WTC11 (cell line): ENCODE results near the gene SLC13A5. TPM values are rescaled to one million over a fixed set of nuclear protein-coding genes. Genes with fewer than 3 reads are reported as not detected.

ENCODE experiments used
- ATAC-seq: fragments of 200-7000 bp; cut with Tn5 transposase; 2 replicates; pipeline ENCODE4 v1.10.0; 2021; ENCODE audit warnings: mild to moderate bottlenecking, moderate library complexity
- CTCF ChIA-PET: fragments of 300-600 bp; sonication (Branson Sonifier 250); formaldehyde crosslinking; loops from one replicate; lab custom pipeline; 2021; ENCODE audit warnings: antibody characterized with exemption; lab: Charles Lee
- POLR2A ChIA-PET: fragments of 350-600 bp; sonication (Branson Sonifier 250); formaldehyde crosslinking; loops from one replicate; lab custom pipeline; 2021; ENCODE audit warnings: antibody characterized with exemption; lab: Charles Lee
- DNase-seq: peaks from one replicate; pipeline ENCODE4 v3.0.0; 2021; ENCODE audit warnings: low spot score
- H3K27ac Mint-ChIP-seq: 2 replicates; pipeline ENCODE4 v1.8.0; 2021; ENCODE audit warnings: mixed read lengths
- H3K27me3 Mint-ChIP-seq: 2 replicates; pipeline ENCODE4 v1.8.0; 2021; ENCODE audit warnings: low read depth, mild to moderate bottlenecking, moderate library complexity, mixed read lengths
- H3K36me3 Mint-ChIP-seq: 2 replicates; pipeline ENCODE4 v1.8.0; 2021; ENCODE audit warnings: mixed read lengths
- H3K4me1 Mint-ChIP-seq: 2 replicates; pipeline ENCODE4 v1.8.0; 2022; ENCODE audit warnings: mixed read lengths
- H3K4me3 Mint-ChIP-seq: 2 replicates; pipeline ENCODE4 v1.8.0; 2021; ENCODE audit warnings: mild to moderate bottlenecking, moderate library complexity, mixed read lengths
- H3K9me3 Mint-ChIP-seq: 2 replicates; pipeline ENCODE4 v1.8.0; 2021; ENCODE audit warnings: mixed read lengths
- ATF1 ChIP-seq: sonication (generic); formaldehyde crosslinking; IDR thresholded peaks from 2 replicates; pipeline ENCODE4 v1.8.1; 2023; ENCODE audit warnings: mild to moderate bottlenecking, moderate library complexity, missing genetic modification reagents
- ETV6 ChIP-seq: sonication (generic); formaldehyde crosslinking; IDR thresholded peaks from 2 replicates; pipeline ENCODE4 v1.8.1; 2022; ENCODE audit warnings: mild to moderate bottlenecking, missing genetic modification reagents
- FOXP1 ChIP-seq: sonication (generic); formaldehyde crosslinking; IDR thresholded peaks from 2 replicates; pipeline ENCODE4 v1.8.0; 2022; ENCODE audit warnings: missing genetic modification reagents, mild to moderate bottlenecking, moderate library complexity, borderline replicate concordance
- HMGA2 ChIP-seq: fragments of 250-450 bp; sonication (Bioruptor Pico); IDR thresholded peaks from 2 replicates; pipeline ENCODE4 v1.4.0; 2021; ENCODE audit warnings: mild to moderate bottlenecking, moderate library complexity
- KAT7 ChIP-seq: sonication (generic); formaldehyde crosslinking; IDR thresholded peaks from 2 replicates; pipeline ENCODE4 v1.8.1; 2023; ENCODE audit warnings: missing genetic modification reagents, mild to moderate bottlenecking, borderline replicate concordance
- MYBL2 ChIP-seq: sonication (generic); formaldehyde crosslinking; IDR thresholded peaks from 2 replicates; pipeline ENCODE4 v1.8.1; 2023; ENCODE audit warnings: mild to moderate bottlenecking, moderate library complexity, missing genetic modification reagents
- NR1H2 ChIP-seq: sonication (generic); formaldehyde crosslinking; IDR thresholded peaks from 2 replicates; pipeline ENCODE4 v1.9.0; 2021; ENCODE audit warnings: mild to moderate bottlenecking, moderate library complexity, missing genetic modification reagents
- NR2C2 ChIP-seq: sonication (generic); formaldehyde crosslinking; IDR thresholded peaks from 2 replicates; pipeline ENCODE4 v1.8.0; 2022; ENCODE audit warnings: mild to moderate bottlenecking, missing genetic modification reagents
- SMAD3 ChIP-seq: sonication (generic); formaldehyde crosslinking; IDR thresholded peaks from 2 replicates; pipeline ENCODE4 v1.8.0; 2022; ENCODE audit warnings: missing genetic modification reagents, mild to moderate bottlenecking, borderline replicate concordance
- TCF7 ChIP-seq: sonication (generic); formaldehyde crosslinking; IDR thresholded peaks from 2 replicates; pipeline ENCODE4 v1.8.0; 2022; ENCODE audit warnings: mild to moderate bottlenecking, low read depth, missing genetic modification reagents, moderate library complexity
- ZNF232 ChIP-seq: sonication (generic); formaldehyde crosslinking; IDR thresholded peaks from 2 replicates; pipeline ENCODE4 v1.8.0; 2022; ENCODE audit warnings: mild to moderate bottlenecking, missing genetic modification reagents
- ZNF671 ChIP-seq: fragments of 250-450 bp; sonication (Bioruptor Pico); IDR thresholded peaks from 2 replicates; pipeline ENCODE4 v1.8.0; 2021; ENCODE audit warnings: mild to moderate bottlenecking
- total RNA-seq: library from RNA; stranded (reverse); gene quantifications from 3 replicates; pipeline ENCODE4 v1.2.3, GENCODE V29; 2021
- TF ChIP-seq, protein P1 (sequence below): sonication (generic); formaldehyde crosslinking; IDR thresholded peaks from 2 replicates; pipeline ENCODE4 v1.8.1; 2022; ENCODE audit warnings: missing genetic modification reagents, borderline replicate concordance
- TF ChIP-seq, protein P2 (sequence below): sonication (generic); formaldehyde crosslinking; IDR thresholded peaks from 2 replicates; pipeline ENCODE4 v1.8.1; 2022; ENCODE audit warnings: low read depth, missing genetic modification reagents, borderline replicate concordance
- TF ChIP-seq, protein P3 (sequence below): sonication (generic); formaldehyde crosslinking; IDR thresholded peaks from 2 replicates; pipeline ENCODE4 v1.8.1; 2023; ENCODE audit warnings: mild to moderate bottlenecking, missing genetic modification reagents
- TF ChIP-seq, protein P4 (sequence below): fragments of 250-450 bp; sonication (Bioruptor Pico); IDR thresholded peaks from 2 replicates; pipeline ENCODE4 v1.9.0; 2021; ENCODE audit warnings: moderate library complexity, mild to moderate bottlenecking, inconsistent platforms, borderline replicate concordance
- TF ChIP-seq, protein P5 (sequence below): sonication (generic); formaldehyde crosslinking; IDR thresholded peaks from 2 replicates; pipeline ENCODE4 v1.8.0; 2022; ENCODE audit warnings: mild to moderate bottlenecking, missing genetic modification reagents
- TF ChIP-seq, protein P6 (sequence below): fragments of 250-450 bp; sonication (Bioruptor Pico); IDR thresholded peaks from 2 replicates; pipeline ENCODE4 v1.9.0; 2021; ENCODE audit warnings: mild to moderate bottlenecking, borderline replicate concordance

Gene SLC13A5
- total RNA-seq, 1 experiment from 2014 or later, result 1.8 TPM

DNA sequence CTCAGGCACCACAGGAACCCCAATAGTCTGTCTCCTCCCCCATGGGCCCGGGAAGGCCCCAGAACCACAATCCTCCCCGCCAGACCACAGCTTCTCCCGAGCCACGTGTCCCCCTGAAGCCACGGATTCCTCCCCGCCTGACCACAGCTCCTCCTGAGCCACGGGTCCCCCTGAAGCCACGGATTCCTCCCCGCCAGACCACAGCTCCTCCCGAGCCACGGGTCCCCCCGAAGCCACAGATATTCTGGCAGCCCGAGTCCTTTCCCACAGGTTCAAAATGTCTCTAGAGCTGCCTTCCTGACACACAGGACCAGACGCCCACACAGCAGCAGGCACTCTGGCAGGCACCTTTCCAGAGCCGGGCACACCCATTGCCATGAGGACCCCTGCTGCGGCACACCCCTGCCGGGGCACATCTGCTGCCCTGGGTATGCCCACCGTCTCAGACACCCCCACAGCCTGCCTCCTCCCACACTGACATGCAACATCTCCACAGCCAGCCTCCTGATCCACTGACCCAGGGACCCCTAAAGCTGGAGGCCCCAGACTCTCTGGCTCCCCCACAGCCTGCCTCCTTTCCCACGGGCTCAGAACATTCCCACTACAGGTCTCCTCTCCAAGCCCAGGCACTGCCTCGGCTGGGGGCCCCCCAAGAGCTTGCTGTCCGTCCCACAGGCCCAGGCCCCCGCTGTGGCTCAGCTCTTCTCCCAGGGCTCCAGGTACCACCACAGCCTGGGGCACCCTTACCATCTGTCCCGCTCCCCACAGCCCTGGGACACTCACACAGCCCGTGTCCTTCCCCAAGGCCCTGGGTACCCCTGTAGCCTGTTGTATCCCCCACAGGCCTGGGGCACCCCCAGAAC, 74.9 kb downstream of the SLC13A5 start:
- Mint-ChIP-seq H3K4me1 (peaks cover 23% of the 10 kb centered on the region), H3K27me3 (no peaks in the 10 kb centered on the region), H3K27ac (no peak overlapping the region; the same call in 1 of the 2 replicates), H3K36me3 (peaks cover 26% of the 10 kb centered on the region), H3K9me3 (no peaks in the 10 kb centered on the region; the same call in 1 of the 2 replicates), H3K4me3 (peak overlapping the region; percentile 37; the same call in 1 of the 2 replicates)
- CTCF ChIA-PET, result interaction anchor here (0.5 to 2.4 kb wide), 3 partner anchors 10 to 1132 kb away, joined by 3 to 5 read pairs (median 4); no protein-coding TSS in a partner anchor
- TF ChIP-seq ATF1 (CRISPR knock-in tag), result no peak
- no peak for TF ChIP-seq HMGA2 (CRISPR knock-in tag)
- POLR2A ChIA-PET, result no interaction called here
- DNase-seq, result no peak
- ATAC-seq, result no peak

DNA sequence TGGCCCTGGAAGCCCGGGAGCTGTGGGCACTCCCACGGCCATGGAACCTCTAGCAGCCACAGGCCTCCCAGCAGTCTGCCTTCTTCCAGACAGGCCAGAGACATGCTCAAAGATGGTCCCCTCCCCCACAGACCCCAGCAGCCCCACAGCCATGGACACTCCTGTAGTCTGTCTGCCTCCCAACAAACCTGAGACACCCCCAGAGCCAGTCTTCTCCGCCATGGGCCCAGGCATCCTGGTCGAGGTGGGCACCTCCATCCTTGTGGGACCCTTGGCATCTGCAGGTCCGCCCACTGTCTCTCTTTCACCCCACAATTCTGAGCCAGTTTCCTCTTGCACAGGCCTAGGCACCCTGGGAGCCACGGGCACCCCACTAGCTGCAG, 75.7 kb downstream of the SLC13A5 start:
- TF ChIP-seq ZNF232 (CRISPR knock-in tag) (no peak), SMAD3 (CRISPR knock-in tag) (no peak), FOXP1 (CRISPR knock-in tag) (no peak), TCF7 (CRISPR knock-in tag) (no peak), KAT7 (CRISPR knock-in tag) (no peak), NR2C2 (CRISPR knock-in tag) (no peak), ETV6 (CRISPR knock-in tag) (no peak), NR1H2 (CRISPR knock-in tag) (no peak)
- TF ChIP-seq, protein P1, sequence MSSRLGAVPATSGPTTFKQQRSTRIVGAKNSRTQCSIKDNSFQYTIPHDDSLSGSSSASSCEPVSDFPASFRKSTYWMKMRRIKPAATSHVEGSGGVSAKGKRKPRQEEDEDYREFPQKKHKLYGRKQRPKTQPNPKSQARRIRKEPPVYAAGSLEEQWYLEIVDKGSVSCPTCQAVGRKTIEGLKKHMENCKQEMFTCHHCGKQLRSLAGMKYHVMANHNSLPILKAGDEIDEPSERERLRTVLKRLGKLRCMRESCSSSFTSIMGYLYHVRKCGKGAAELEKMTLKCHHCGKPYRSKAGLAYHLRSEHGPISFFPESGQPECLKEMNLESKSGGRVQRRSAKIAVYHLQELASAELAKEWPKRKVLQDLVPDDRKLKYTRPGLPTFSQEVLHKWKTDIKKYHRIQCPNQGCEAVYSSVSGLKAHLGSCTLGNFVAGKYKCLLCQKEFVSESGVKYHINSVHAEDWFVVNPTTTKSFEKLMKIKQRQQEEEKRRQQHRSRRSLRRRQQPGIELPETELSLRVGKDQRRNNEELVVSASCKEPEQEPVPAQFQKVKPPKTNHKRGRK, result no peak
- TF ChIP-seq, protein P2, sequence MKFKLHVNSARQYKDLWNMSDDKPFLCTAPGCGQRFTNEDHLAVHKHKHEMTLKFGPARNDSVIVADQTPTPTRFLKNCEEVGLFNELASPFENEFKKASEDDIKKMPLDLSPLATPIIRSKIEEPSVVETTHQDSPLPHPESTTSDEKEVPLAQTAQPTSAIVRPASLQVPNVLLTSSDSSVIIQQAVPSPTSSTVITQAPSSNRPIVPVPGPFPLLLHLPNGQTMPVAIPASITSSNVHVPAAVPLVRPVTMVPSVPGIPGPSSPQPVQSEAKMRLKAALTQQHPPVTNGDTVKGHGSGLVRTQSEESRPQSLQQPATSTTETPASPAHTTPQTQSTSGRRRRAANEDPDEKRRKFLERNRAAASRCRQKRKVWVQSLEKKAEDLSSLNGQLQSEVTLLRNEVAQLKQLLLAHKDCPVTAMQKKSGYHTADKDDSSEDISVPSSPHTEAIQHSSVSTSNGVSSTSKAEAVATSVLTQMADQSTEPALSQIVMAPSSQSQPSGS (CRISPR knock-in tag), result no peak
- TF ChIP-seq, protein P3, sequence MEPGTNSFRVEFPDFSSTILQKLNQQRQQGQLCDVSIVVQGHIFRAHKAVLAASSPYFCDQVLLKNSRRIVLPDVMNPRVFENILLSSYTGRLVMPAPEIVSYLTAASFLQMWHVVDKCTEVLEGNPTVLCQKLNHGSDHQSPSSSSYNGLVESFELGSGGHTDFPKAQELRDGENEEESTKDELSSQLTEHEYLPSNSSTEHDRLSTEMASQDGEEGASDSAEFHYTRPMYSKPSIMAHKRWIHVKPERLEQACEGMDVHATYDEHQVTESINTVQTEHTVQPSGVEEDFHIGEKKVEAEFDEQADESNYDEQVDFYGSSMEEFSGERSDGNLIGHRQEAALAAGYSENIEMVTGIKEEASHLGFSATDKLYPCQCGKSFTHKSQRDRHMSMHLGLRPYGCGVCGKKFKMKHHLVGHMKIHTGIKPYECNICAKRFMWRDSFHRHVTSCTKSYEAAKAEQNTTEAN (CRISPR knock-in tag), result no peak
- TF ChIP-seq, all 79 proteins: peak for 0
- DNase-seq, result no peak
- H3K9me3 Mint-ChIP-seq, result no peaks in the 10 kb centered on the region; the same call in 1 of the 2 replicates
- no peaks in the 10 kb centered on the region for H3K27me3 Mint-ChIP-seq
- peaks cover 26% of the 10 kb centered on the region for H3K36me3 Mint-ChIP-seq
- ChIA-PET CTCF (interaction anchor here (1.4 kb wide), 1 partner anchor 257 kb away, joined by 3 read pairs; no protein-coding TSS in a partner anchor), POLR2A (no interaction called here)
- peaks cover 20% of the 10 kb centered on the region for H3K4me1 Mint-ChIP-seq
- no peak for ATAC-seq
- no peak overlapping the region for H3K4me3 Mint-ChIP-seq
- H3K27ac Mint-ChIP-seq, result no peak overlapping the region

DNA sequence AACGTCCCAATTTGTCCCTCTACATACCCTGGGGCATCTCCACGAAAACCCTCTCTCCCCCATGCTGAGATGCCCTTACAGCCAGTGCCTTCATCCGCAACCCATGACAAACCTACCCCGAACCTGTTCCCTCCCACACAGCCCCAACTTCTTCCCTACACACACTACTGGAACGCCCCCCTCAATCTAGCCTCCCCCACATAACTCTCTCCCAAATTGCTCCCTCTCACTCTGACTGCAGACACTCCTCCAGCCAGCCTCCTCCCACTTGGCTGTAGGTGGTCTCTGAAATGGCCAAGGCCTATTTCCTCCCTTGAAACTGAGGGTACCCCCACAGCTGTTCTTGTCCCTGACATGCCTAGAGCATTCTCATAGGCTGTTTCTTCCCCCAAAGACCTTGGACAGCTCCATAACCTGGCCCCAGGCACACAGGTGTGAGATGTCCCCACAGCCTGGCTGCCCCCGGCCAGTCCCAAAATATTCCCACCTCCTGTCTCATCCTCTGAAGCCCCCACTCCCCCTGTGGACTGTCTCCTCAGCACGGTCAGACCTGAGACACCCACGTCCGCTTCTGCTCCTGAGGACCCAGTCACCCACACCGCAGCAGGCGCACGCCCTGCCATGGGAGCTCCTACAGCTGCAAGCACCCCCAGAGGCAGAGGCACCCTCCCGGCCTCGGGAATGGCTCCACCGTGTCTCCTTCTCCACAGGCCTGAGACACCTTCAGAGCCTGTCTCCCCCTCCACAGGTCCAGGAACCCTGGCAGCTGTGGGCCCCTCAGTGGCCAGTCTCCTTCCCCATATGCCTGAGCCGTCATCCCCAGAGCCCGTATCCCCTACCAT, 76.3 kb downstream of the SLC13A5 start:
- ATAC-seq, result no peak
- no peak for DNase-seq
- ChIA-PET CTCF (no interaction called here), POLR2A (no interaction called here)
- H3K4me3 Mint-ChIP-seq, result no peak overlapping the region
- H3K9me3 Mint-ChIP-seq, result no peaks in the 10 kb centered on the region; the same call in 1 of the 2 replicates
- no peaks in the 10 kb centered on the region for H3K27me3 Mint-ChIP-seq
- H3K27ac Mint-ChIP-seq, result 0 out of 2 replicates have a peak overlapping the region, but pooled peaks have one; percentile 17
- peaks cover 27% of the 10 kb centered on the region for H3K36me3 Mint-ChIP-seq
- H3K4me1 Mint-ChIP-seq, result peaks cover 13% of the 10 kb centered on the region
- TF ChIP-seq NR2C2 (CRISPR knock-in tag), result no peak
- TF ChIP-seq, protein P4, sequence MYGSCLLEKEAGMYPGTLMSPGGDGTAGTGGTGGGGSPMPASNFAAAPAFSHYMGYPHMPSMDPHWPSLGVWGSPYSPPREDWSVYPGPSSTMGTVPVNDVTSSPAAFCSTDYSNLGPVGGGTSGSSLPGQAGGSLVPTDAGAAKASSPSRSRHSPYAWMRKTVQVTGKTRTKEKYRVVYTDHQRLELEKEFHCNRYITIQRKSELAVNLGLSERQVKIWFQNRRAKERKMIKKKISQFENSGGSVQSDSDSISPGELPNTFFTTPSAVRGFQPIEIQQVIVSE (CRISPR knock-in tag), result no peak
- TF ChIP-seq HMGA2 (CRISPR knock-in tag), result no peak
- TF ChIP-seq ZNF671, result no peak
- TF ChIP-seq, protein P5, sequence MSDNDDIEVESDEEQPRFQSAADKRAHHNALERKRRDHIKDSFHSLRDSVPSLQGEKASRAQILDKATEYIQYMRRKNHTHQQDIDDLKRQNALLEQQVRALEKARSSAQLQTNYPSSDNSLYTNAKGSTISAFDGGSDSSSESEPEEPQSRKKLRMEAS, result no peak
- TF ChIP-seq MYBL2 (CRISPR knock-in tag), result no peak
- no peak for TF ChIP-seq TCF7 (CRISPR knock-in tag)
- TF ChIP-seq, protein P6, sequence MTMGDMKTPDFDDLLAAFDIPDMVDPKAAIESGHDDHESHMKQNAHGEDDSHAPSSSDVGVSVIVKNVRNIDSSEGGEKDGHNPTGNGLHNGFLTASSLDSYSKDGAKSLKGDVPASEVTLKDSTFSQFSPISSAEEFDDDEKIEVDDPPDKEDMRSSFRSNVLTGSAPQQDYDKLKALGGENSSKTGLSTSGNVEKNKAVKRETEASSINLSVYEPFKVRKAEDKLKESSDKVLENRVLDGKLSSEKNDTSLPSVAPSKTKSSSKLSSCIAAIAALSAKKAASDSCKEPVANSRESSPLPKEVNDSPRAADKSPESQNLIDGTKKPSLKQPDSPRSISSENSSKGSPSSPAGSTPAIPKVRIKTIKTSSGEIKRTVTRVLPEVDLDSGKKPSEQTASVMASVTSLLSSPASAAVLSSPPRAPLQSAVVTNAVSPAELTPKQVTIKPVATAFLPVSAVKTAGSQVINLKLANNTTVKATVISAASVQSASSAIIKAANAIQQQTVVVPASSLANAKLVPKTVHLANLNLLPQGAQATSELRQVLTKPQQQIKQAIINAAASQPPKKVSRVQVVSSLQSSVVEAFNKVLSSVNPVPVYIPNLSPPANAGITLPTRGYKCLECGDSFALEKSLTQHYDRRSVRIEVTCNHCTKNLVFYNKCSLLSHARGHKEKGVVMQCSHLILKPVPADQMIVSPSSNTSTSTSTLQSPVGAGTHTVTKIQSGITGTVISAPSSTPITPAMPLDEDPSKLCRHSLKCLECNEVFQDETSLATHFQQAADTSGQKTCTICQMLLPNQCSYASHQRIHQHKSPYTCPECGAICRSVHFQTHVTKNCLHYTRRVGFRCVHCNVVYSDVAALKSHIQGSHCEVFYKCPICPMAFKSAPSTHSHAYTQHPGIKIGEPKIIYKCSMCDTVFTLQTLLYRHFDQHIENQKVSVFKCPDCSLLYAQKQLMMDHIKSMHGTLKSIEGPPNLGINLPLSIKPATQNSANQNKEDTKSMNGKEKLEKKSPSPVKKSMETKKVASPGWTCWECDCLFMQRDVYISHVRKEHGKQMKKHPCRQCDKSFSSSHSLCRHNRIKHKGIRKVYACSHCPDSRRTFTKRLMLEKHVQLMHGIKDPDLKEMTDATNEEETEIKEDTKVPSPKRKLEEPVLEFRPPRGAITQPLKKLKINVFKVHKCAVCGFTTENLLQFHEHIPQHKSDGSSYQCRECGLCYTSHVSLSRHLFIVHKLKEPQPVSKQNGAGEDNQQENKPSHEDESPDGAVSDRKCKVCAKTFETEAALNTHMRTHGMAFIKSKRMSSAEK (CRISPR knock-in tag), result no peak
